Measurements from ENCODE around the gene MOSPD3.

GRCh38 chr7:100612730-100613390, 520 bp downstream of the MOSPD3 start:
- TF ChIP-seq CTCF (conservative IDR thresholded peaks at IDR 0.05; ENCODE audit: low read length) (peak; percentile 63), EZH2phosphoT487 (IDR thresholded peaks at IDR 0.05; ENCODE audit: borderline replicate concordance, low read depth, low read length) (no peak)

Measured in OCI-LY7 (cell line).